ENCODE data around the gene CLEC17A.
A peak's percentile ranks its signal among the peaks of the same experiment; 100 is the strongest.
"Not testable (repeated sequence)": the region's sequence is repeated elsewhere in the genome, so short reads cannot be mapped to it uniquely, and the experiment has no call there.

CLEC17A gene

DNA sequence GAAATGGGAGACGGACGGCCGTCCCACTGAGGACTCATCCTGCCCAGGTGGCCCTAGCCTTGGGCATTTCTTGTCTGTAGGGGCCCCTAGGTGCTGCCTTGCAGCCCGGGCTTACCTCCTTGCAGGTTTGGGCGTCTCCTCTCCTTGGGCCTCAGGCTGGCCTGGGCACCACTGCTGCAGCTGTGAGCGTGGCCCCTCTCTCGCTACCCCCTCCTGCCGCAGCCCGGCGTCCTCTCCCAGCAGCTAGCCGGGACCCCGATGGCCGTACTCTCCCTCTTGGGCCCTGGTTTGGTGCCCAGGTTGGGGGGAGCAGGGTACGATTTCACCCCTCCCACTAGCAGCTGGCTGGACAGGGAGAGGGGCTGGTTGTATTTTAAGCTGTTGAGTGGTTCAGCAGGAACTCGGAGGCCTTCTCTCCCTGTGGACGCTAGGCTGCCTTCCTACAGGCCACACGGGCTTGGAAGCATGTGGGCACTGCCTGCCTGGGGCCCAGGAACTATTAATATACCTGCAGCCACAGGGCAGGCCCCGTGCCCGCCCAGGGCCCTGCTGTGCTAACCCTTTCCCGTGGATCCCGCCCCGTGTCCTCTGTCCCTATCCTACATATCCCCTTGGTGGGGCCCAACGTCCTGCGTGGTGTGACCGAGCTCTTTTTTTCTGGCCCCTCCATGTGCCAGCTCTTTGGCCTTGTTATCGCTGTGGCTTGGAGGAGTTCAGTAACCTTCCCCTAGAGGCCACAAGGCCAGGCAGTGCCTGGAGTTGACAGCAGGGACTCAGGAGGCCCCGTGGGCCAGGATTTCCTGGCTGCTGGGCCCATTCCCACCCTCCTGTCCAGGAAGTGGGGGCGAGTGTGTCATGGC is 22.7 kb upstream of the CLEC17A start:
- DNase-seq, result no peak

DNA sequence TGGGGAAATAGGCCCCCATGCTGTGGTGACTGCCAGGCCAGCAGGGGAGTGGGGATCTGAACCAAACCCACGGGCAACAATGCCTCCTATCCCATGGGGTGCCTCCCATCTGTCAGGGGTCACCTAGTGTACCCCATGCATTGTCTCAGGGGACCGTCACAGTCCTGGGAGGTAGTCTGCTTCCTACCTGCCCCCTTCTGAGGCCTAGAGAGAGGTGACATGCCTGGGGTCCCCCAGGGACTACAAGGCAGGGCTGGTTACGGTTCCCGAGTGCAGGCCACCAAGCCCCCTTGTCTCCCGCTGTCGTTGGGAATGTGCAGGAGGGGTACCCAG is 22.1 kb upstream of the CLEC17A start:
- DNase-seq, result no peak

DNA sequence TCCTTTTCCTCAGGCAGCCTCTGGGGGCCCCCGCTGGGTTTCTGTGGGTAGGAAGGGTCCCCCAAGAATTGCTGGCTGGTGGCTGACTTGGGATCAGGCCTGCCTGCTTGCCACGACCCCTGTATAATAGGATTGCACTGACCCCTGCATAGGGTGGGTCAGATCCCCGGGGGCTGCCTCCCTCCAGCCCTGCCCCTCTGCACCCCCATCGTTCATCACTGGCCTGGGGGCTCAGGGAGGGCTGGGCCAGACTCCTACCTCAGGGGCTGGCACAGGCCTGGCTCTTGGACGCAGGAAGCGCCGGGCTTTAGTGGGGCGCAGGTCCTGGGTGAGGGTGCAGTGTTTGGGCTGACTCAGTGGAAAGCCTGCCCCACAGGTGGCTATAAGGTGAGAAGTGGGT is 21.6 kb upstream of the CLEC17A start:
- DNase-seq, result no peak

DNA sequence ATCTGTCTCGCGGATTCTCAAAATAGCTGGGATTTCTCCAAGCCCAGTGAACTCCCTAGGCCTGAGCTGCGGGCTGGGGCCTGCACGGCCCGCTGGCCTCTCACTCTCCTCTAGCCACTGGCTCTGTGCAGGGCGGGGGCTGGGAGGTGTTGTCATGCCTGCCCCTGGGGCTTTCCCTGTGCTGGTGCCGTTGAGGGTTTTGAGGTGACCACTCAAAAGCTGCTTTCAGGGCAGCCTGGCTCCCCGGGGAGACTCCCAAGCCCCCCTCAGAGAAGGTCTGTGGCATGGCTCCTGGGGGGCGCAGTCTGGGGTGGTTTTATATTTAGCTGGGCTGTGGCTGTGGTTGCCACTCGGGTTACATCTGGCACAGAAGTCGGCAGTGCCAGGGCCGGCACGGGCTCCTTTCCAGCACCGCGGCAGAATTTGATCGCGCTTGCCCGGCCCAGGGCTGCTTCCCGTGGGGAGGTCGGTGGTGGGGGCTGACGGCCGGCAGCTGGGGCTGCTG is 21.0 kb upstream of the CLEC17A start:
- no peak for DNase-seq

DNA sequence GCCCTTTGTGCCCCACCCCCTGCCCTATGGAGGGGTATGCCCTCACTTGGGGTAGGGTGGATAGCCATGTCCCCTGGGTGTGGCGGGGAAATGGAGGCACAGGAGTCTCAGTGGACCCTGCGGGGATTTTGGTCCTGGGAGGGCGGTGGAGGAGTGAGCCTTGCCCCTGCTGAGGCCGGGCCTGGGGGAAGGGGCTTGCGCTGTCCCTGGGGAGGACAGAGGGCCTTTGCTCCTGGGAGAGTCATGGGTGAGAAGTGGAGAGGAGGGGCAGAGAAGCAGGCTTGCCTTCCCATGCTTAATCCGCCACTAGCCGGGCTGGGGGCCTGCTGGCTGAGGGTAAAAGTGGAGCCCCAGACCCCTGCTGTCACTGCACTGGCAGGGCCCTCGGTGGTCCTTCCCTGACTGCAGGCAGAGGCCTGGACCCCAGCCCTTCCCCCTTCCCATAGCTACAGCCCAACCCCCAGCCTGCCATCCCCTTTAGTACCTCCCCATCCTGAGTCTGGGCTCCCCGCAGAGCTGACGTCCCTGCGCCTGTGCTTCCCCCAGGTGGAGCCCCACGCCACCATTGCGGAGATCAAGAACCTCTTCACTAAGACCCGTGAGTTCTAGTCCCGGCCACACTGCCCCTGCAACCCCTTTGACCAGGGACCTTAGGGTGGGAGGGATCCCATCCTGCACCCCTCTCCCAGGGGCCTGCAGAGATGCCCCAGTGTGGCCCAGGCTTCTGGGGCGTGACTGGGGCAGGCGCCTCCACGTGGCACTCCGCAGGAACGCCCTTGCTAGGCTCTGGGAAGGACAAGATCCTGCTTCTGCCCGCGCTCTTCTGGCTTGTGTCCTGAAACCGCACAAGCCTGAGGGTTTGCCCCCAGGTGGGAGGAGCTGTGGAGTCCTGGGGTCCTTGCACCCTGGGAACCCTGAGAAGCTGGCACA is 20.0 kb upstream of the CLEC17A start:
- no peak for DNase-seq

DNA sequence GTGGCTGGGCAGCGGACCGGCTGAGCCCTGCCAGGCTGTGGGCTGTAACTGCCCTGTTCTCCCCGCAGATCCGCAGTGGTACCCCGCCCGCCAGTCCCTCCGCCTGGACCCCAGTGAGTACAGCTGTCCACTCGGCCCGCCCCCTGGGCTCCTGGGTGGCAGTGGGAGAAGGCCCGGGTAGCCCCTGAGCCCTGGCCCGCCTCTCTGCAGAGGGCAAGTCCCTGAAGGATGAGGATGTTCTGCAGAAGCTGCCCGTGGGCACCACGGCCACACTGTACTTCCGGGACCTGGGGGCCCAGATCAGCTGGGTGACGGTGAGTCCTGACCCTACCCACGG is 19.3 kb upstream of the CLEC17A start:
- no peak for DNase-seq

DNA sequence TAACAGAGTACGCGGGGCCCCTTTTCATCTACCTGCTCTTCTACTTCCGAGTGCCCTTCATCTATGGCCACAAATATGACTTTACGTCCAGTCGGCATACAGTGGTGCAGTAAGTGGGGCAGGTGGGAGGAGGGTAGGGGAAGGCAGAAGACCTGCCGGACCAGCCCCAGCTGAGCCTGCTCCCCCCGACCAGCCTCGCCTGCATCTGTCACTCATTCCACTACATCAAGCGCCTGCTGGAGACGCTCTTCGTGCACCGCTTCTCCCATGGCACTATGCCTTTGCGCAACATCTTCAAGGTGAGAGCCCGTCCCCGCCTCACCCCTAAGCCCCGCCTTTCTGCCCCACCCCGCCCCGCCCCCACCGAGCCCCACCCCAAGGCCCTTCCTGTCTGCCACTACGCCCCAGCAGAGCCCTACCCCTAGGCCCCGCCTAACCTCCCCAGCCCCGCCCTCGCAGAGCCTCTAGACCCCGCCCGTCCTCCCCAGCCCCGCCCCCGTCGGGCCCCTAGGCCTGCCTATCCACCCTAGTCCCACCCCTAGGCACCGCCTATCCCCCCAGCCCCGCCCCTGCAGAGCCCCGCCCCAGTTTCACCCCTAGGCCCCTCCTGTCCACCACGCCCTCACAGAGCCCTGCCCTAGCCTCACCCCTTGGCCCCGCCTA is 18.8 kb upstream of the CLEC17A start:
- DNase-seq, result no peak

DNA sequence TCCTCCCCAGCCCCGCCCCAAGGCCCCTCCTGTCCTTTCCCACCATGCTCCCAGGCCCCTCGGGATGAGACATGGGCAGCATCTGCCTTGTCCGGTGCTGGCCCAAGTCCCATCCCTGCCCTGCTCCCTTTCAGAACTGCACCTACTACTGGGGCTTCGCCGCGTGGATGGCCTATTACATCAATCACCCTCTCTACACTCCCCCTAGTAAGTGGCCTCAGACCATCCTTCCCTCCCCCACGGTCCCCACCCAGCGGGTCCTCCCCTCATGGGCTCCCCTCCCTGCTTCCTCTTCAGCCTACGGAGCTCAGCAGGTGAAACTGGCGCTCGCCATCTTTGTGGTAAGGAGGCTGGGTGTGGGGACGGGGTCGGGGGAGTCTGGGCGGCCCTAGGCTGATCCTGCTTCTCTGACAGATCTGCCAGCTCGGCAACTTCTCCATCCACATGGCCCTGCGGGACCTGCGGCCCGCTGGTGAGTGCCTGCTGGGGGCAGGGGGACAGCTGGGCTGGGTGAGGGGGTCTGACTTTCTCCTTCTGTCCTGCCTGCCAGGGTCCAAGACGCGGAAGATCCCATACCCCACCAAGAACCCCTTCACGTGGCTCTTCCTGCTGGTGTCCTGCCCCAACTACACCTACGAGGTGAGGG is 18.1 kb upstream of the CLEC17A start:
- not testable (repeated sequence) for DNase-seq

DNA sequence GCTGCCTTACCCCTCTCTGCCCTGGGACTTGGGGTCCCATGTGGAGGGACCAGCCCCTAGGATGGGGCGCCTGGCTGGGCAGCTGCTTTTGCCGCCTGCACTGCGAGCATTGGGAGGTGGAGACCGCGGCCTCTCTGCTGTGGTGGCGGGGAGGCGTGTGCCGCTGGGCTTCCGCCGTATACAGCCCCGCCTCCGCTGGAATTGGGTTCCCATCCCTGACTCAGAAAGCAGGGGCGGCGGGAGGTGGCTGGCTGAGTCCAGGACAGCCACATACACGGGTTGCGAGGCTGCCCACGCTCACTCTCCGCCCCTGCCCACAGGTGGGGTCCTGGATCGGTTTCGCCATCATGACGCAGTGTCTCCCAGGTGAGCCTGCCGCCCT is 17.6 kb upstream of the CLEC17A start:
- DNase-seq, result no peak

DNA sequence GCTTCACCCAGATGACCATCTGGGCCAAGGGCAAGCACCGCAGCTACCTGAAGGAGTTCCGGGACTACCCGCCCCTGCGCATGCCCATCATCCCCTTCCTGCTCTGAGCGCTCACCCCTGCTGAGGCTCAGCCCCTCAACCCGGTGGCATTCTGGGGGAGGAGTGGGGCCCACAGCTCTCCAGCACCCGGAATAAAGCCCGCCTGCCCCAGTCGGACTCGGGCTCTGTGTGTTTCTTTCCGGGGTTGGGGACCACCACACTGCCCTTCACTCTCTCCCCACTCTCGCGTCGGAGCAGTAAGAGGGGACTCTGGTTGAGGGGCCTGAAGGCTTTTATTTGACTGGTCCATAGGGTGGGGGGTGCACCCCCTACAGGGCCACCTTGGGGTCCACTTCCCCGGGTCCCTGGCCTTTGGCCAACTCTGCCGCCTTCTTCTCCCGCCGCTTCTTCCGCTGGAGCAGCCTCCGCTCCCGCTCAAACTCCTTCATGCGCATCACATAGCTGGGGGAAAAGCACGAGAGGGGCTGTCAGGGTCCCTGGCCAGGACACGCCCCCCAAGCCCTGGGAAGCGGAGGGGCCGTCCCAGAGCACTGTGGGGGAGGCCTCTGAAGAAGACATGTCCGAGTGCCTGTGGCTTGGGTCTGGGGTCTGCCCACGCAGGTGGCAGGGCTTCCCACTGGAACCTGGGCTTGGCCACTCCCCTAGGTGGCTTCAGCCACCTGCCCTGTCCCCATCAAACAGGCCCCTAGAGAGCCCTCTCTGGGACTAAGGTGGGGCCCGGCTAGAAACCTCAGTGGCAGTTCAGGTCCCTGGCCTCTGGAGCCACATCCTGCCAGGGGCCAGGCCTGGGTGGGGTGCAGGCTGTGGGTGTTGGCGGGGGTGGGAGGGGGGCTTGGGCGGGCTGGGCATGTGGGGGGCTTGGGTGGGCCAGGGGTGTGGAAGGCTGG is 16.8 kb upstream of the CLEC17A start:
- no peak for DNase-seq

DNA sequence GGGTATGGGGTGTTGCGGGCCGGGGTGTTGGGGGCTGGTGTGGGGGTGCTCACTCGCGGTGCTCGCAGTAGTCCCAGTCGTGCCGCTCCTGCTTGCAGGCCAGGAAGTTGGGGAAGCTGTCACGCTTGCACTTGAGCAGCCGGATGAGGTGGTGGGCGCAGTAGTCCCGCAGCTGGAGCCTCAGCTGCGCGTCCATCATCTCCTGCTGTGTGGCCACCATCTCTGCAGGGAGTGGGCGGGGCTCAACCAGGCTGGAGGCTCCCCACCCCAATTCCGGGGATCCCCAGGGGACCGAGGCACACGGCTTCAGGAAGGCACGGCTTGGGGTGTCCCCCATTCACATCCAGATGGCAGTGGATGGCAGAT is 16.2 kb upstream of the CLEC17A start:
- no peak for DNase-seq

DNA sequence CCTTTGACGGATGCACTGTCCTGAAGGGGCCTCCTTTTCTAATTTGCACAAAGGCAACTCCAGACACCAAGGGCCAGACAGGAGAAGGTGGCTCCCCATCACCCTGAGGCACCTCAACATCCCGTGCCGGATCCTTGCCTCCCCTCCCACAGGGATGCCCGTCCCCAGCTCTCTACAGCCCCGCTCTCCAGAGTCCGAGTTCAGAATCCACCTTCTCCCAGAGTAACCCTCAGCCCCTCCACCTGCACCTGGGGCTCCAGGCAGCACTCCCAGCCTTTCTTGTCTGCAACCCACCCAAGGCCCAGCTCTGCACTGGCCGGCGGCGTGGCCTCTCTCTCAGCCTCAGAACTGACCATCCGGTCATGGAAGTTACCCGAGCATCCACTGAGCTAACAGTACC is 15.8 kb upstream of the CLEC17A start:
- no peak for DNase-seq

DNA sequence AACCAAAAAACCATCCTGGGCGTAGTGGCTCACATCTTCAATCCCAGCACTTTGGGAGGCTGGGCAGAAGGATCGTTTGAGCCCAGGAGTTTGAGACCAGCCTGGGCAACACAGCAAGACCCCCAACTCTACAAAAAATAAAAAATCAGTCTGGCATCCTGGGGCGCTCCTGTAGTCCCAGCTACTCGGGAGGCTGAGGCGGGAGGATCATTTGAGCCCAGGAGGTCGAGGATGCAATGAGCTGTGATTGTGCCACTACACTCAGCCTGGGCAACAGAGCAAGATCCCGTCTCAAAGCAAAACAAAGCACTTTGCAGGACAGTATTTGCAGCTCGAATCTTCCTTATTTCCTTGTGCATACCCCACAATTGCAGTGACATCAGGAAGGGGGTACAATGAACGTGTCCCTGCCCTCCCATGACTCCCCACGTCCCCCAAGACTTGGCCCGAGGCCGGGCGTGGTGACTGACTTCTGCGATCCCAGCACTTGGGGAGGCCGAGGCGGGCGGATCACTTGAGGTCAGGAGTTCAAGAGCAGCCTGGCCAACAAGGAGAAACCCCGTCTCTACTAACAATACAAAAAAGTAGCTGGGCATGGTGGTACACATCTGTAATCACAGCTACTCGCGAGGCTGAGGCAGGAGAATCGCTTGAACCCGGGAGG is 11.9 kb upstream of the CLEC17A start:
- DNase-seq, result no peak

DNA sequence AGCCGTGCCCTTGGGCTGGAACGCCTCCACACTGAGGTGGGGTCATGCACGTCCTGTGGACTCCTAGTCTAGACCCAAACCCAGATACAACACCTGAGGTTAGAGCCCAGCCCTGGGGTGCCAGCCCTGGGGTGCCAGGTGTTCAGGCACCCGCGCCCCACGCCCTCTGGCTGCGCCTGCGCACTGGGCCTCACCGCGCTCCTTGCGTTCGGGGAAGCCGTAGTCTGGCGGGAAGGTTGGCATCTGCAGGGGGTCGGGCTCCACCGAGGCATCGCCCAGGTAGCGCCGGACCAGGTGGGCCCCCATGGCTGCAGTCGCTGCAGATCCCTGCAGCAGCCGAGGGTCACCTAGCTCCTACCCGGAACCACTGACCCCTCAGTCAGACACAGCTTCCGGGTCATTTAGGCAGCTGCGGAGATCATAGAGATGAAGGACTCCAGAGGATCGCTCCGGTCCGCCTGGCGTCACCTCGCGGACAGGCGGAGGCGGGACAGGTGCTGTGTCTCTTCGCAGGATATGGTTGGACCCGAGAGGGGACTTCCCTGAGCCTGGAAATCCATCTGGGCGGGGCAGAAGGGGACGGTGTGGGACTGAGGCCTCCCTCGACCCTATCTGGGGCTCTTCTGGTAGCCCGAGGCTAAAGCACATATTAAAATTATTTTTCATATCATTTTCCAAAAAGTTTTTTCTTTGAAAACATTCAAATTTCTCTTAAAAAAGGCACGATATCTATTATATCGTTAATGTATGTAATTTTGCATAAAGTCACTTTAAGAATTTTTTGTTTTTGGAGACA is 11.0 kb upstream of the CLEC17A start, which contains the start of gene NDUFB7:
TSS of gene NDUFB7 (minus strand) at position 372 of the 796 bp plus-strand sequence. CDS start at position 306, 66 bp downstream.
- peak; percentile 94 for DNase-seq

DNA sequence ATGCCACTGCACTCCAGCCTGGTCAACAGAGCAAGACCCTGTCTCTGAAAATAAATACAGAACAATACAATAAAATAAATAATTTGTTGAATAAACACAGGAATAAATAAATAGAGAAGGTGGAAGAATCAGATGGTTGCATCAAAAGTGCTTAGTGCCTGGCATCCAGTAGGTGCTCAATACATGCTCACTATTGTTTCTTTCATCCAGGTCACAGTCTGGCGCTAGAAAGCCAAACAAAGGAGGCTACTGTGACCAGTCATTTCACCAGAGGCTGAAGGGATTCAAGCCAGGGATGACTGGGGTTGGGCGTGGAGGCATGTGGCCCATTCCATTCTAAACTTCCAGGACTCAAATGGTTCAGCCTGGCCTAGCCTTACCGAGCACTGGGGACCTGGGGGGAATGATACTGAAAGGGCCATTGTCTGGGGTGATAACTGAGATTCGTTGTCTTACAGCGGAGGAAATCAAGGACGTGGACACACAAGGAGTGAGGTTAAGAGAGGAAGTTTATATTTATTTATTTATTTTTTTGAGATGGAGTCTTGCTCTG is 7.4 kb upstream of the CLEC17A start:
- no peak for DNase-seq

DNA sequence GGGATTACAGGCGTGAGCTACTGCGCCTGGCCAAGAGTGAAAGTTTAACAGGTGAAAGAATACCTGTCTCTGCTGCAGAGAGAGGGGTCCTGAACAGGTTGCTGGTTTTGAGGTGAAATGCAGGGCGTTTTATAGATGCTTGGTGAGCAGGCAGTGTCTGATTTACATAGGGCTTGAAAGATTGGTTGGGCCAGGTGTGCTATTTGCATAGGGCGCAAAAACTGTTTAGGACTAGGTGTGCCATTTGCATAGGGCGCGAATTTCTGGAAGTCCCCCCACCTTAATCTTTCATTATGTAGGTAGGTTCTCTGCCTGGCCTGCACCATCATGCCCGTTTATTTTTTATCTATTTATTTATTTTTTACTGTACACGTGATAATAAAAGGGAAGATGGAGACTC is 6.5 kb upstream of the CLEC17A start:
- DNase-seq, result no peak

DNA sequence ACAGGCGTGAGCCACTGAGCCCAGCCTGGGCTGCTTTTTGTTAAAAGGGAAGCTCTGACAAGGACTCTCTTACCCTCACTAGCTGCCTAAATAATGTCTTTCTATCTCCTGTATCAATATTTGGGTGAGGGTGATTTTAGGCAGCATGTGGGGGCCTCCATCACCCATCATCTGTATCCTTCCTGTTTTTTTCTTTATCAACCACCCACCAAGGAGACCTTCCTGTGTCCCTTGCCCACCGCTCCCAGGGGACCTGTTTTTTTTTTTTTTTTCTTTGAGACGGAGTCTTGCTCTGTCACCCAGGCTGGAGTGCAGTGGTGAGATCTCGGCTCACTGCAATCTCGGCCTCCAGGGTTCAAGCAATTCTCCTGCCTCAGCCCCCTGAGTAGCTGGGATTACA is 5.6 kb upstream of the CLEC17A start:
- no peak for DNase-seq

DNA sequence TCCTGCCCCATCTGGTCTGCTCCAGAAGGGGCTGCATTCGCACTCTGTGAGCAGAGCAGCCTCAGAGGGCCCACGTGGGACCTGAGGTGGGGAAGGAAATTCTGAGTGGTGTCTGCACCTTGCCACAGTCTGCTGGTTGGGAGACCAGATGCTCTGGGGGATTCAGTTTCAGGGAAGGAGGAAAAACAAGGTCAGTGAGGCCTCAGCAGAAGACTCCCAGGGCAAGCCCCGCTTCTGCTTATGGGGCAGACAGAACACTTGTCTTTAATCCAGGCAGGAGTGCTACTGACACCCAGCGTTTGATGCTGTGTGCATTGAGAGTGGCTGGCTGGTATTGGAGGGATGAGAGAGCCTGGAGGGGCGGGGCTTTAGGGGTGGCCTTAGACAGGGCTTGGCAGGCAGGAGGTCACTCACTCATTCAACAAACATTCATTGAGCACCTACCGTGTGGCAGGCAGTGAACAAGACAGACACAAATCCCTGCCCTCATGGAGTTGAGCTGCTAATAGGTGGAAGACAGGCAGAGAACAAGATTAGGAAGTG is 4.9 kb upstream of the CLEC17A start:
- no peak for DNase-seq

DNA sequence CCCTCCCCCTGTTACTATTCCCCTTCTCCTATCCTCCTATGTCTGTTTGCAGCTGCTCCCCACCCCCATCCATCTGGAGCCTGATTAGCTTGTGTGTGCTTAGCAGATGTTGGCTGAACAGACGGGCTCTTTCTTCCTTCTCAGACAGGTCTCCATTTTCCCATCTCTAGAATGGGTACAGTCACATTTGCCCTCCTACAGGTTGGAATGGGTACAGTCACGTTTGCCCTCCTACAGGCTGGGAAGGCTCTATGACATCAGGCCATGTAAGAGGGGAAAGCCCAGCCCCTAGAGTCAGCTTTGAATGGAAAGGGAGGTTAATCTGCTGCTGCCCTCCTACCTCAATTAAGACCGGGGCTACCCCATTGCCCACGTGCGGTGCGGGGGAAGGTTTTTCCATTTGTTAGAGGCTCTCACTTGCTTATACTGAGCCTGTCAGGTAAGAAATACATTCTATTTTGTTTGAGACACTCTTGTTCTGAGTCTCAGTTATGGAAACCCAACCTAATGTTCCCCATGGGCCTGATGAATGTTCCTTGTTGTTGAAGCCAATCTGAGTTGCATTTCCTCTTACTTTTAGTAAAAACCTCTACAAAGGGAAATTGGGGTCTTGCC is 2.2 kb upstream of the CLEC17A start:
- DNase-seq, result no peak
